Measurements from ENCODE around the gene TOE1.
"Not testable (repeated sequence)": the region's sequence is repeated elsewhere in the genome, so short reads cannot be mapped to it uniquely, and the experiment has no call there.

The TOE1 gene

DNA sequence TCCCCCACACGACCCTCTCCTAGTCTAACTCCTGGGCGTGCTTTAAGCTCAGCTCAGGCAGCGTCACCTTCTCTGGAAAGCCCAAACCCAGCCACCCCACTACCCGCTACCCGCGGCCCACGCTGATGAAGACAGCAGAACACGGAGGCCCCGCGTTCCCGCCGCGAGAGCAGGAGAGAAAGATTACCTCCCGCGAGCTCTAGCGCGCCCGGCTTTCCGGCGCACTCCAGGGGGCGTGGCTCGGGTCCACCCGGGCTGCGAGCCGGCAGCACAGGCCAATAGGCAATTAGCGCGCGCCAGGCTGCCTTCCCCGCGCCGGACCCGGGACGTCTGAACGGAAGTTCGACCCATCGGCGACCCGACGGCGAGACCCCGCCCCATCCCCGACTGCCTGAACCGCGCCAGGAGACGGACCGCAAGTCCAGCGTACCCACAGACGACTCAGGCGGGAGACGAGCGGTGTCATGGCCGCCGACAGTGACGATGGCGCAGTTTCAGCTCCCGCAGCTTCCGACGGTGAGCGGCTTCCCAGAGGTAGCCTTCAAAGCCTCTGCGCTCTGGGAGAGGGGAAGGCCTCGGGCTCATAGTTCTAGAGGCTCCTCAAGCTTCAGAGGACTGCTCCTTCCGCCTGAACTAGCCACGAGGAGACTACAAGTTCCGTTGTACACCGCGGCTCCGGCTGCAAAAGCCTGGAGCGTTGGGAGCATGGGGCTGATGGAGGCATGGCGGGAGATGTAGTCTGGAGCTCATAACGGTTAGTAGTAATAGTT is at the start of gene TOE1, which contains the start of gene MUTYH:
TOE1 (plus strand) TSS at position 382 of the 770 bp plus-strand sequence; CDS start at position 465, 83 bp downstream.
MUTYH (minus strand) TSS at position 652 of the 770 bp plus-strand sequence. CDS start 5,935 bp downstream, outside the sequence.
- peak; percentile 92 for FAIRE-seq
- peak; percentile 99 for DNase-seq (ENCODE audit: low spot score)

DNA sequence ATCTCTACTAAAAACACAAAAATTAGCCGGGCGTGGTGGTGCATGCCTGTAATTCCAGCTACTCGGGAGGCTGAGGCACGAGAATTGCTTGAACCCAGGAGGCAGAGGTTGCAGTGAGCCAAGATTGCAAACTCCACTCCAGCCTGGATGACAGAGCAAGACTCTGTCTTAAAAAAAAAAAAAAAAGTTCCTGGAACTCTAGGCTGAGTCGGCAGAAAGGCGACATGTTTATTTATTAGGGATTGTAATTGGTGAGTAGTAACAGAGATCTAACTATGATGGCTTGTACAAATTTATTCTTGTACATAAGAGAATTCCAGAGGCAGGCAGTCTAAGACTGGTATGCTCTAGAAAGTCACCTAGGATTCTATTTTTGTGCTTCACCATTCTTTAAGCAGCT is 49.0 kb upstream of the TOE1 start:
- FAIRE-seq, result not testable (repeated sequence)

DNA sequence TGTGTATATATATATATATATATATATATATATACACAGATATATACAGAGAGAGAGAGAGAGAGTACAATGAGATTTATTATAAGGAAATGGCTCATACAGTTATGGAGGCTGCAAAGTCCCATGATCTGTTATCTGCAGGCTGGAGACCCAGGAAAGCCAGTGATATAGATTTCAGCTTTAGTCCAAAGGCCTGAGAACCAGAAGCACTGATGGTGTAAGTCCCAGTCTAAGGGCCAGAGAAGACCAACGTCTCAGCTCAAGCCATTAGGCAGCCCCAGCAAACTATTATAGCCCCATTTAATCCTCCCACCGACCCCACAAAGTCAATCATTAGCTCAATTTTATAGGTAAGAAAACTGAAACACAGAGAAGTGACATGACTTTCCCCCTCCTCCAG is 48.3 kb upstream of the TOE1 start:
- DNase-seq (ENCODE audit: low spot score) (no peak), FAIRE-seq (no peak)

More for the DNA sequence above, 49.0 kb upstream of the TOE1 start:
- not testable (repeated sequence) for DNase-seq (ENCODE audit: low spot score)

DNA sequence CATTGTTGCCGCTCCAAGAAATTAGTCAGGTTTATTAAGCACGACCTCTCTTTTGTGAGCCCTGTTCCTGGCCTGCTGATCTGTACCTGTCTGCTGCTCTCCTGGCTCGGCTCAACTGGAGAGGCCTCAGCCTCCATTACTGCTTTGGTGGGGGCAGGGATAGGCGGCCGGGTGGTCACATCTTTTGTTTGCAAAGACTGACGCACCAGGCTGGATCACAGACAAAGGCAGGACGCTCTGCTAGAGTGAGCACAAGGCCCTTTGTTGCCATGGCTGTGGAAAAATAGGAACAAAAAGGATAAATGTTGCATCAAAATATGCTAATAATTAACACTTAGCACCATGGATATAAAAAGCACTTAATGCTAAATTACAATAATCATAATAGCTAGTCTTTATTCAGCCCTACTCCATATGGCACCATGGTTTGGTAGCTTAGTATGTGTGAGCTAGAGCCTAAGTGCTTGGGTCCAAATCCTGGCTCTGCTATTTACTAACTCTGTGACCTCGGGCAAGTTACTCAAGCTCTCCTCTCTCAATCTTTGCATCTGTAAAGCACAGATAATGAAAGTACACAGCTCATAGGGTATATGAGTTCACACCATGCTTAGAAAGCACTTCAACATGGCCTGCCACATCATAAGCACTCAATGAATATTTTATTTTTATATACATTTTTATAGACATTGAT is 42.2 kb upstream of the TOE1 start:
- no peak for FAIRE-seq
- no peak for DNase-seq (ENCODE audit: low spot score)

DNA sequence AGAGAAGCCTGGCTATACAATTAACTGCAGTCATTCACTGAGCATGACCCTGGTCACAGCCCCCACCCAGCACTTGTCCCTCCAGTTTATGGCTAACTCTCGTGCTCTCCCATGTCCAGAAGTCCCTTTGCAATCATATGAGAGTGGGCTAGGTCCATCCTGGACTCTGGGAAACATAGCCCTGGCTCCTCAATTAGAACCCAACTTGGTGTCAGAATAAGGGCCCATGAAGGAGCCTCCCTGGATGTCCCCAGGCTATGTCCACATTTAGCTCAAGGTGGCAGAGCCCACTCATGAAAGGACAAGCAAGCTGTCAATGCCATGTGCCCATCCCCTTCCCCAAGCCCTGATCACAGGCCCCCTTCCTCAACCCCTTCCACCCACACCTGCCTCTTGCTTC is 40.7 kb upstream of the TOE1 start:
- no peak for DNase-seq (ENCODE audit: low spot score)
- FAIRE-seq, result no peak

DNA sequence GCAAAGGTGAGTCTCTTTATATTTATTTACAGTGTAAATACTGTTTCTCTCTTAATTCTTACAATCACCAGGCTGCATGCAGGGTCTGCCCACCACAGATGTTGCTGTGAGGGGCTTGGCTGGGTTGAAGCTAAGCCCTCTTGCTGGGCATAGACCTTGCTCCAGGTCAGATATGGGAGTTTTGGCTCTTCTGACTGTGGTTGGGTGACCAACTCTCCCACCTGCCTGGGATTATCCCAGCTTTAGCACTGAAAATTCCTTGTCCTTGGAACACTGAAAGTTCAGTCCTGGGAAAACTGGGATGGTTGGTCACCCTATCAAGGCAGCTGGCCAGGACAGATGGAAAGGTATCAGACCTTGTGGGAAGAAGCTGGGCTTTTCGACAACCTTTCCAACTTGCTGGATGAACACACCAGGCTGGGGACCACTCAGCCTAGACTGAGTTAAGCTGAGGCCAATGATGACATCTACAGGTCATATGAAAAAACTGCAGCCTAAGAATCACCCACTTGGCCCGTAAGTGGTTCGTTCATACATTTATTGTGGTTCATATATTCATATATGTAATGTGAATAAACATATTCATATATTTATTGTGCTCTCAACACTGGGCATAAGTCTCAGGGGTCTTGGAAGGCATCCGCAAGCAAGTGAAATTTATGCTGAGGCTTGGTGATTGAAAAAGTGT is 39.8 kb upstream of the TOE1 start:
- FAIRE-seq, result peak; percentile 82

DNA sequence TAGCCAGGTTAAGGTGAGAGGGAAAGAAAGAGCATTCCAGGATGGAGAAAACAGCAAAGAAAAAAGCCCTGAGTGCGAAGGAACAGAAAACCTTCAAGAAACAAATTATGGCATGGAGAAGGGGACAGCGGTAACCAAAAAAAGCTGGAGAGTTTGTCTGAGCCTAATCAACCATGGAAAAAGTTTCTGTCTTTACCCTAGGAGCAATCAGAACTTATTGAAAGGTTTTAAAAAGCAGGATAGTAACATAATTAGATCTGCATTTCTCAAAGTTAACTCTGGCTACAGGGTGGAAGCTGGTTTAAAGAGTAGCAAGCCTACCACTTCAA is 39.3 kb upstream of the TOE1 start:
- DNase-seq (ENCODE audit: low spot score), result no peak
- no peak for FAIRE-seq

More for the DNA sequence above, 39.8 kb upstream of the TOE1 start:
- peak; percentile 74 for DNase-seq (ENCODE audit: low spot score)

DNA sequence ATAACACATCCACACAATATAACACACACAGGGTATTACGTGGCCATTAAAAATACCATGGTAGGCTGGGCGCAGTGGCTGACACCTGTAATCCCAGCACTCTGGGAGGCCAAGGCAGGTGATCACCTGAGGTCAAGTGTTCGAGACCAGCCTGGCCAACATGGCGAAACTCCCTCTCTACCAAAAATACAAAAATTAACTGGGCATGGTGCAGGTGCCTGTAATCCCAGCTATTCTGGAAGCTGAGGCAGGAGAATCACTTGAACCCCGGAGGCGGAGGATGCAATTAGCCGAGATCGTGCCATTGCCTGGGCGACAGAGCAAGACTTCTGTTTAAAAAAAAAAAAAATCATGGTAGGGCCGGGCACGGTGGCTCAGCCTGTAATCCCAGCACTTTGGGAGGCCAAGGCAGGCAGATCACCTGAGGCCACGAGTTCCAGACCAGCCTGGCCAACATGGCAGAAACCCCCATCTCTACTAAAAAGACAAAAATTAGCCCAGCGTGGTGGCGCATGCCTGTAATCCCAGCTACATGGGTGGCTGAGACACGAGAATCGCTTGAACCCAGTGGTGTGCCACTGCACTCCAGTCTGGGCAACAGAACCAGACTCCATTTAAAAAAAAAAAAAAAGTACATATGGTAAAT is 37.3 kb upstream of the TOE1 start:
- FAIRE-seq (no peak), DNase-seq (ENCODE audit: low spot score) (no peak)

DNA sequence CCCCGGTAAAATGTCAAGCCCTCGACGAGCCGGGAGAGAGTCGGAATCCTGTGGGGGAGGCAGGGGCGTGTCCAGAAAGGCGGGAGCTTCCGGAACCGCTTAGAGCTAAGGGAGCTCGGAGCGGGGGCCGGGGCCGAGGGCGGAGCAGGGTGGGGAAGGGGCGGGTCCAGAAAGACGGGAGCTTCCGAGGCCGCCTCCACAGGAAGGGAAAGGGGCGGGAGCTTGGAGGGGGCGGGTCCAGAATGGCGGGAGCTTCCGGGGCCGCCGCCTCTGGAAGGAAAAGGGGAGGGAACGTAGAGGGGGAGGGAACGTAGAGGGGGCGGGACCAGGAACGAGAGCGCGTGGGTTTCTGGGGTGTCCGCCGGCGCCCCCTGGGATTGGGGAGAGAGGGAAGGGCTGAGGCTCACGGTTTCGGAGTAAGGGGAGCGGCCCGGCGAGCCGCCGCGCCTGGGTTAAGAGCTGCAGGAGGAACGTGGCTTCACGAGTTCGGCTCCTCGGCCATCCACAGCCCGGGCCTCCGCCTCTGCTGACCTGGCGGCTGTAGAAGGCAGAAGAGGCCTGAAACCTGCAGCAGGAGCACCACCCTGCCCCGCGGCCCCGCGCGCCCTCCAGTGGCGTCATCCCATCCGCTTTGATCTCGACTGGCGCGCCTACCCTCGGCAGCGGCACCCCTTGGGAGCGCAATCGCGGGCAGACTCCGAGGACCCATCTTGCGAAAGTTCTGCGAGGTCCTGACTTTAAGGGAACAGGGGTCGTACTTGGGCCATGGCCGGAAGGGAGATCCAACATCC is 36.3 kb upstream of the TOE1 start:
- DNase-seq (ENCODE audit: low spot score) (peak; percentile 100), FAIRE-seq (peak; percentile 90)

DNA sequence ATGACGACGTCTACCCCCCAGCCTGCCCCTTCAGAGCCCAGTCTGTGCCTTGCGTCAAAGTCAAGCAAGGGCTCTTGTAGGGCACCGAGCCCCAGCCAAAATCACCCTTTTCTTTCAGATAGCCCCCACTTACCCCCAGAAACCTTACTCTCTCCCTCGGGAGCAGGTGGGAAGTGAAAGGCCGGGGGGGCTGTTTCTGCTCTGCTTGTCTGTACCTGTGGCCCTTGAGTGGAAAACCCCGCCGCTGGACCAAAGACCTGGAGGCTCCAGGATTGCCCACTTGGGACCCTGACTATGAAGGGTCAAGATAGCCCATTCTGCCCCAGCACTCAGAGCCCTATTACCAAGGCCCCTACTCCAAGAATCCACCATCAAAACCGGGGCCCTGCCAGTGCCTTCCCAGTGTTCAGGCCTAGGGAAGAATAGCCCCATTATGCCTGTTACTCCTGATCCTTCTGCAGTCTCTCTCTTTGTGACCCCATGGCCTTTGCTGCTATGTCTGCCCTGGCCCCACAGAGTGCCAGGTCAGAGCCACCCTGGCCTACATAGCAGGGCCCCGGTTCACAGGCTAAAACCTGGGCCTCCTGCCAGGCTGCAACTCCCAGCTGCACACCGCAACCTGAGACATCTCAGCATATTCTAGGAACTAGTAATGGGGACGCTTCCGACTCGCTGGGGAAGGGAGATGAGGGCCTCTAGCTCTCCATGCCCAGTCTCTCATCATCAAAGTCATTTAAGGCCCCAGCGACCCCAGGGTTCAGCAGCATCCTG is 35.5 kb upstream of the TOE1 start:
- FAIRE-seq (no peak), DNase-seq (ENCODE audit: low spot score) (peak; percentile 54)

DNA sequence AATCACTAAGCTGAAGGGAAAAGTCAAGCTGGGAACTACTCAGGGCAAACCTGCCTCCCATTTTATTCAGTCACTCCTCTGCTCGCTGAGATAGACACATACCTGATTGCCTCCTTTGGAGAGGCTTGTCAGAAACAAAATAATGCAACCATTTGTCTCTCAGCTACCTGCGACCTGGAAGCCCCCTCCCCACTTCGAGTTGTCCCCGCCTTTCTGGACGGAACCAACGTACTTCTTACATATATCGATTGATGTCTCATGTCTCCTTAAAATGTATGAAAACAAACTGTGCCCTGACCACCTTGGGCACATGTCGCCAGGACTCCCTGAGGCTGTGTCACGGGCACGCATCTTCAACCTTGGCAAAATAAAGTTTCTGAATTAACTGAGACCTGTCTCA is 34.7 kb upstream of the TOE1 start:
- DNase-seq (ENCODE audit: low spot score), result no peak
- no peak for FAIRE-seq

DNA sequence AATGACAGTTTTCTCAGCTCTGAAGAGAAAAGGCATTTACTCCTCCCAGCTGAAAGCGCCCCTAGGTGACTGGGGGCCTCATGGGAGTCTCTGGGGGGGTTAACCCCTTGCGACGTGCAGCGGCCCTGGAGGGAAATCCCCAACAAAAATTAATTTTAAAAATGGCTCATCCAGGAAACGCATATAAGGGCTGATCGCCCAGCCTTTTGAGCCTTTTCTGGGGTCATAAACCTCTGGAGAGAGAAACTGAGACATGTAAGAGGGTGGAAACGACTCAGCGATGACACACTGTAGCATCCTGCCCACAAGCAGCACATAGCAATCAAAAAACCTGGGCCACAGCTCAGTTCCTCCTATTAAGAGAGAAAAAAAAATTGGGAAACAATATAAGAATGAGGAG is 33.7 kb upstream of the TOE1 start:
- FAIRE-seq (no peak), DNase-seq (ENCODE audit: low spot score) (no peak)

DNA sequence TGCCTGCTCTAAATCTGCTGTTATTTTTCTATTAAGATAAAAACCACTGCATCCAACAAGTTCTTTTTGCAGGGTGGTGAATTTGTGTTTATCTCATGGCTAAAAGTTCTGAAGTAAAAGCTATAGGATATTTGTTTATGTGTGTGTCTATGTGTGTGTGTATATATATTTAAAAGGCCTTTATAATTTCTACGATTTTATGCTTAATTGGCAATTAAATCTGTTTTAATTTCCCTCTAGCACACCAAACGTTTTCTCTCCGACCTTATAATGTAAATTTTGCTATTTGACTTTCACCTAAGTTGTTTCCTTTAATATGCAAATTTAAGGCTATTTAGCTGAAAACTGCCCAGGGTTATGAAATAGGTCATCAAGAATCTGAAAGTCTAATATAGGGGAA is 33.1 kb upstream of the TOE1 start:
- DNase-seq (ENCODE audit: low spot score) (no peak), FAIRE-seq (no peak)

DNA sequence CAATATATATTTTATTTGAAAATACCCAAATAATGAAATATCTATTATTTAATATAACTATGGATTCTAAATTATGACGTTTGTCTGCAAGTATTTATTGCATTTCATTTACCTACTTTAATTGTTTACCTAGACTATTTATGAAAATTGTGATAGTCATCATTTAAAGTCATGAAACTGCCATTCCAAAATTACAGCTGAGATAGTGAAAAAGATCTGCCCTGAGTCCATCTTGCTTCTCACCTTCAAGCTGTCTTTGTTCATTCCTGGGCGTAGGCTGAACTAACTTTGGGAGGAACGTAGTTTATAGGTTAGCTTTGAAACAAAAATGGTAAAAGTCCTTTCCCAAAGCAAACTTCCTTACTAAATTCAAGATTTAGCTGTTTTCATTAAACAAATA is 25.7 kb upstream of the TOE1 start:
- FAIRE-seq, result no peak
- DNase-seq (ENCODE audit: low spot score), result no peak

DNA sequence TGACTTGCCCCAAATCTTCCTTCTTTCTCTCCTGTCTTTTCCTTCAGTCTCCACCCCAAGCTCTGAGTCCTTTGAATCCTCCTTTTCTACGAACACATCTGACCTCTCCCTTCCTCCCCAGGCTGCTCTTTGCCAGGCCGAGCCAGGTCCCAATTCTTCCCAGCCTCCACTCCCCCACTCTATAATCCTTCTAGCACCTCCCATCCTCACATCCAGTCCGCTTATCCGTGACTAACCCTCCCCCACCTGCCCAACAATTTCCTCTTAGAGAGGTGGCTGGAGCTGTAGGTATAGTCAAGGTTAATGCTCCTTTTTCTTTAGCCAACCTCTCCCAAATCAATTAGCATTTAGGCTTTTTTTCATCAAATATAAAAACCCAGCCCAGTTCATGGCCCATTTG is 22.8 kb upstream of the TOE1 start:
- FAIRE-seq, result no peak
- DNase-seq (ENCODE audit: low spot score), result no peak

DNA sequence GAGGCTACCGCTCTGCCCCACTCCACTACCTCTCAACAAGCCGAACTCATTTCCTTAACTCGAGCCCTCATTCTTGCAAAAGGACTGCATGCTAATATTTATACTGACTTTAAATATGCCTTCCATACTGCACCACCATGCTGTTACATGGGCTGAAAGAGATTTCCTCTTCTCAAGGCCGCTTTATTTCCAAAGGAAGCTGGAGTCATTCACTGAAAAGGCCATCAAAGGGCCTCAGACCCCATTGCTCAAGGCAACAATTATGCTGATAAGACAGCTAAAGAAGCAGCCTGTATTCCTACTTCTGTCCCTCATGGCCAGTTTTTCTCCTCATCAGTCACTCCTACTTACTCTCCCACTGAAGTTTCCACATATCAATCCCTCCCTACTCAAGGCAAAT is 20.2 kb upstream of the TOE1 start:
- FAIRE-seq (no peak), DNase-seq (ENCODE audit: low spot score) (no peak)

DNA sequence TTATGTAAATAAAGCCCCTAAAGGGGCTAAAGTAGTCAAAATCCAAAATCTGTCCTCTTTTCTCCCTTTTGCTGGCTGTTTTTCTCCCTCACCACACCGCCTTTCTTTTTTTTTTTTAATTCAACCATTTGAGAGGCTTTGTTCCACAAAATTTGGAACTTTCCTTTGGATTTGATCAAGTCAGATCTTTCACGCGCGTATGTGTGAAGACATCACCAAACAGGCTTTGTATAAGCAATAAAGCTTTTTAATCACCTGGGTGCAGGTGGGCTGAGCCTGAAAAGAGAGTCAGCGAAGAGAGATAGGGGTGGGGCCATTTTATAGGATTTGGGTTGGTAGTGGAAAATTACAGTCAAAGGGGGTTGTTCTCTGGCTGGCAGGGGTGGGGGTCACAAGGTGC is 18.5 kb upstream of the TOE1 start:
- no peak for FAIRE-seq
- DNase-seq (ENCODE audit: low spot score), result no peak

DNA sequence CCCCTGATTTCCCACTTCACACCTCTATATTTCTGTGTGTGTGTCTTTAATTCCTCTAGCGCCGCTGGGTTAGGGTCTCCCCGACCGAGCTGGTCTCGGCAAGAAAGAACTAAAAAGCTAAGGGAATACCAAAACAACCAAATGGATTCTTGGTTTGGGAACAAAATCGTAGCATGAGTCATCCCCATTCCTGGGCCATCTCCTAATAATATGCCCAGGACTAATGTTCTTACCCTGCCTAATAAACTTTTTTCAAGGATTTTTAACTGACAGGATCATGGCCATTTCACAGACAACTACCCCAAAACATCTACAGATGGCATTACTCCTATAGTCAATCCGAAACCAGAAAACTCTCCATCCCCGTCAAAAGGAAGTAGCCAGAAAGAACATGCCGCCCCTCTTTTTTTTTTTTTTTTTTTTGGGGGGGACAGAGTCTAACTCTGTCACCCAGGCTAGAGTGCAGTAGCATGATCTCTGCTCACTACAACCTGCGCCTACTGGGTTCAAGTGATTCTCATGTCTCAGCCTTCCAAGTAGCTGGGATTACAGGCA is 17.4 kb upstream of the TOE1 start:
- no peak for FAIRE-seq
- no peak for DNase-seq (ENCODE audit: low spot score)

DNA sequence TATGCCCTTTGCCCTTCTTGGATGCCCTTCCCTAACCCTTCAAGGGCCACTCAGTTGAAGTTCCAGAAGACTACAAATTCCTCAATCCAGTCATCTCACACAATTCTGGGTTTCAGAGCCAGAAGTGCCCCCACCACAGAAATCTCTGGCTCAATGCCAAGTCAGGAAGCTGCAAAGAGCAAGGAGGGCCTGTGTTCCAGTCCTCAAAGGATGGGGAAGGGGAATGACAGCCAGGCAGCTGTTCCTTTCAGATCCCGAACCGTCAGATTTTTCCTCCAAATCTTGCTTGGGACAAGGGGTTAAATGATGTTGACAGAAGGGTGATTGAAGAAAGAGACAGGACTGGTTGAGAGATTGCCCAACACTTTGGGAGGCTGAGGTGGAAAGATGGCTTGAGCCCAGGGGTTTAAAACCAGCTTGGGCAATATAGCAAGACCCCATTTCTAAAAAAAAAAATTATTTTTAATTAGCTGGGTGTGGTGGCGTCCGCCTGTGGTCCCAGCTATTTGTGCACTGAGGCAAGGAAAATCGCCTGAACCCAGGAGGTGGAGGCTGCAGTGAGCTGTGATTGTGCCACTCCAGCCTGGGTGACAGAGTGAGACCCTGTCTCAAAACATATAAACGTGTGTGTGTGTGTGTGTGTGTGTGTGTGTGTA is 14.0 kb upstream of the TOE1 start:
- no peak for FAIRE-seq
- no peak for DNase-seq (ENCODE audit: low spot score)

All from urothelium cell line (cell line).